ENCODE results near the gene LEMD2. TPM values are rescaled to one million over a fixed set of nuclear protein-coding genes. Genes with fewer than 3 reads are reported as not detected.
"Not testable (repeated sequence)": the region's sequence is repeated elsewhere in the genome, so short reads cannot be mapped to it uniquely, and the experiment has no call there.

LEMD2 gene
- total RNA-seq (2014; rRNA removed; shearing (Covaris generic)): 74.6 and 79.6 TPM in 2 replicates

DNA sequence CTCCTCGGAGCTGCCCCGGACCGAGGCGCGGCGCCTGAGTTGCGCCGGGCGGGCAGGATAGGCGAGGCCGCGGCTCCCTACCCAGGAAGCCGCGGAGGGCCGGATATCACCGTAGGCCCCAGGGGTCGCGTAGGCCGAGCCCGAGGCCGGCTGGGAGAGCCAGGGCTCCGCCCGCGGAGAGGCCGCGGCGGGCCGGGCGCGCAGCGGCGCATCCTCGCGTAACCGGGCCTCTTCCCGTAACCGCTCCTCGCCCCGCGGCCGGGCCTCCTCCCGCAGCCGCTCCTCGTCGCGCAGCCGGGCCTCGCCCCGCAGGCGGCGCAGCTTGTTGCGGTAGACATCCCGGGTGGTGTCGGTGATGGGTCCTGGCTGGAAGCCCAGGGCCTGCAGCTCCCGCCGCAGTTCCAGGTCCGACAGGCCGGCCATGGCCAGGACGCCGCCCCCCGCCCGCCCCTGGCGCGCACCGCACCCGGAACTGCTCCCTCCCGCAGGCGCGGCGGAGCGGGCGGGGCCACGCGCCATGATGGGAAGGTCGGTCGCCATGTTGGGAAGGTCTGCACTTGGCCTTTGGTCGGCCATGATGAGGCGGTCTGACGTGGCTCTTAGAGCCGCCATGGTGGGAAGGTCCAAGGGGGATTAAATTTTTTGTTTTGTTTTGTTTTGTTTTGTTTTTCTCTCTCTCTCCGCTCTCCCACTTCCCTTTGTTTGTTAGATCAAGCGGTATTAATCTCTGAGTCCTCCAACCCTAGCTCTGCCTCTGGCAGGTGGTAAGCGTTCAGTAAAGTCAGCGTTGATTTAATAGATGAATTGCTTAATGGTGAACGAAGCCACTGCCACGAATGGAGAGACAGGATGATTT, at the start of gene LEMD2:
Gene LEMD2 (minus strand): TSS at position 437 of the 856 bp plus-strand sequence. CDS start 14 bp downstream, at position 423.
- Histone ChIP-seq H3K36me3 (replicated peaks; ENCODE audit: control insufficient read depth, insufficient read depth, low read length) (peaks cover 6% of the 10 kb centered on the region), H3K4me3 (ENCODE audit: insufficient read depth, low read depth, low read length) (peak within 1 kb of the TSS; percentile 75), H3K27me3 (ENCODE audit: control insufficient read depth, insufficient read depth, low read length) (no peaks in the 10 kb centered on the region)
- peak; percentile 97 for DNase-seq

DNA sequence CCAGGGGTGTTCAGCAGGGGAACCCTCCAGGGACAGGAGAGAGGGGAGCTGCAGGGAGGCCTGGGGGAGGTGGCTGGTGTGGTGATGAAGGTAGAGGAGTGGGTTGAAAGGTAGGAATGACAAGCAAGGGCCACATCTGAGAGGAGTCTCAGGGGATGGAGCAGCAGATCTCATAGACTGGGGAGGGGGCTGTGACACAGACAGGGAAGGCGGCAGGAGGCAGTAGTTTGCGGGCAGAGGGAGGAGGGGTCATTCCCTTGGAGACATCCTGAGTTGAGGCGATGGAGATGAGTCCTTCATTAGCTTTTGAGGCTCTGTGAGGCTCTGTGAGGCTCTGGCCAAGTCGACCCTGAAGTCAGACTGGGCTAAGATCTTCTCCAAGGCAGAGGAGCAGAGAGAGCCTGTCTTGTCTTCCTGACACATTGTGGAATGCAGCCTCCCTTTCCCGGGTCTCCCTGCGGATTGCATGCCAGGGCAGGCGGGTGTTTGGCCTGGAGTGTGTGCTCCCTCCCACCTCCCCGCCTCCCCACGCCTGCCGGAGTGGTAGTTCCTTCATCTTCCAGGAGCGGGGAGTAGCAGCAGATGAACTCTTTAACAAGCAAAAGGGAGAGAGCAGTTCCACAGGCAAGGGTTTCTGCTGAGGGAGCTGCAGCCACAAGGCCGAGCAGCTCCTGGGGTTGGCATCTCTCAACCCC, 49.2 kb upstream of the LEMD2 start:
- no peaks in the 10 kb centered on the region for H3K36me3 ChIP-seq (replicated peaks; ENCODE audit: control insufficient read depth, insufficient read depth, low read length)
- DNase-seq: peak; percentile 77
- H3K27me3 ChIP-seq (ENCODE audit: control insufficient read depth, insufficient read depth, low read length): no peaks in the 10 kb centered on the region
- no peak overlapping the region for H3K4me3 ChIP-seq (ENCODE audit: insufficient read depth, low read depth, low read length)

DNA sequence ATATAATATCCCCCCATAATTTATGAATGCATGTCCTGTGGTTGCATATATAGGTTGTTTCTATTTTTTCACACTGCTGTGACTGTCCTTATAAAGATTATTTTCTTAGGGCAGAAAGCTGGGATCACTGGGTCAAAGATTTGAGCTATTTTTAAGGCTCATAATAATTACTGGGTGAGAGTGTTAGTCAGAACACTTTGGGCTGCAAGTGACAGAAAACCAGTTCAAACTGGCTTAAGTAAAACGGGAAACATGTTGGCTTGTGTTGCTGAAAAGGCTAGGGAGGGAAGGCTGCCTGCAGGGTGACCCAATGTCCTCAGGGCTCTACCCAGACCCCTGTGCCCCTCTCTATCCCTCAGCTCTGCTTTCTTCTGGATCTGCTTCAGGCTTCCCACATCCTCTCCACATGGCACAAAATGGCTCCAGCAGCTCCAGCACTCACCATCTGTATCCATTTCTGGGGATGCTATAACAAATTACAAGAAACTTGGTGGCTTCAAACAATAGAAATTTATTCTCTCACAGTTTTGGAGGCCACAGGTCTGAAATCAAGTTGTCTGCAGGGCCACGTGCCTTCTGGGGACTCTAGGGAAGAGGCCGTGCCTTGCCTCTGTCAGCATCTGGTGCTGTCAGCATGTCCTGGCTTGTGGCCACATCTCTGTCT, 48.0 kb upstream of the LEMD2 start:
- no peak for DNase-seq
- H3K36me3 ChIP-seq (replicated peaks; ENCODE audit: control insufficient read depth, insufficient read depth, low read length): no peaks in the 10 kb centered on the region
- H3K4me3 ChIP-seq (ENCODE audit: insufficient read depth, low read depth, low read length): no peak overlapping the region
- no peaks in the 10 kb centered on the region for H3K27me3 ChIP-seq (ENCODE audit: control insufficient read depth, insufficient read depth, low read length)

- H3K27me3 ChIP-seq (ENCODE audit: control insufficient read depth, insufficient read depth, low read length): no peaks in the 10 kb centered on the region
- peak; percentile 48 for DNase-seq
- no peak overlapping the region for H3K4me3 ChIP-seq (ENCODE audit: insufficient read depth, low read depth, low read length)
- no peaks in the 10 kb centered on the region for H3K36me3 ChIP-seq (replicated peaks; ENCODE audit: control insufficient read depth, insufficient read depth, low read length)
Observed at GRCh38 chr6:33834401-33835392, 45.8 kb upstream of the LEMD2 start.

GRCh38 chr6:33833599-33833998, 44.7 kb upstream of the LEMD2 start:
- DNase-seq: no peak
- H3K27me3 ChIP-seq (ENCODE audit: control insufficient read depth, insufficient read depth, low read length): peaks cover 1% of the 10 kb centered on the region; the same call in 1 of the 2 replicates
- no peak overlapping the region for H3K4me3 ChIP-seq (ENCODE audit: insufficient read depth, low read depth, low read length)
- H3K36me3 ChIP-seq (replicated peaks; ENCODE audit: control insufficient read depth, insufficient read depth, low read length): no peaks in the 10 kb centered on the region

DNA sequence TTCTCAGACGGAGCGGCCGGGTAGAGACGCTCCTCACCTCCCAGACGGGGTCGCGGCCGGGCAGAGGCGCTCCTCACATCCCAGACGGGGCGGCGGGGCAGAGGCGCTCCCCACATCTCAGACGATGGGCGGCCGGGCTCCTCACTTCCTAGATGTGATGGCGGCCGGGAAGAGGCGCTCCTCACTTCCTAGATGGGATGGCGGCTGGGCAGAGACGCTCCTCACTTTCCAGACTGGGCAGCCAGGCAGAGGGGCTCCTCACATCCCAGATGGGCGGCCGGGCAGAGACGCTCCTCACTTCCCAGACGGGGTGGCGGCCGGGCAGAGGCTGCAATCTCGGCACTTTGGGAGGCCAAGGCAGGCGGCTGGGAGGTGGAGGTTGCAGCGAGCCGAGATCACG, 43.9 kb upstream of the LEMD2 start:
- H3K36me3 ChIP-seq (replicated peaks; ENCODE audit: control insufficient read depth, insufficient read depth, low read length); DNase-seq; H3K27me3 ChIP-seq (ENCODE audit: control insufficient read depth, insufficient read depth, low read length); H3K4me3 ChIP-seq (ENCODE audit: insufficient read depth, low read depth, low read length): not testable (repeated sequence)

DNA sequence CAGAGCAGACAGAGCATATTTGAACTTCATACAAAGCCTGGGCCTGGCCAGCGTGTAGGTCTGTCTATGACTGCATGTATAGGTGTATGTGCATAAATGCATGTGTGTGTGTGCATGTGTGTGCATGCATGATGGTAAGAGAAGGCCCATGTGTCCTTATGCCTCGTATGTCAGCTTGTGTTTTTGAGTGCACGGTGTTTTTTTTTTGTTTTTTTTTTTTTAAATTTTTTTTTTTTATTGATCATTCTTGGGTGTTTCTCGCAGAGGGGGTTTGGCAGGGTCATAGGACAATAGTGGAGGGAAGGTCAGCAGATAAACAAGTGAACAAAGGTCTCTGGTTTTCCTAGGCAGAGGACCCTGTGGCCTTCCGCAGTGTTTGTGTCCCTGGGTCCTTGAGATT, 42.8 kb upstream of the LEMD2 start:
- H3K27me3 ChIP-seq (ENCODE audit: control insufficient read depth, insufficient read depth, low read length); DNase-seq; H3K4me3 ChIP-seq (ENCODE audit: insufficient read depth, low read depth, low read length); H3K36me3 ChIP-seq (replicated peaks; ENCODE audit: control insufficient read depth, insufficient read depth, low read length): not testable (repeated sequence)

DNA sequence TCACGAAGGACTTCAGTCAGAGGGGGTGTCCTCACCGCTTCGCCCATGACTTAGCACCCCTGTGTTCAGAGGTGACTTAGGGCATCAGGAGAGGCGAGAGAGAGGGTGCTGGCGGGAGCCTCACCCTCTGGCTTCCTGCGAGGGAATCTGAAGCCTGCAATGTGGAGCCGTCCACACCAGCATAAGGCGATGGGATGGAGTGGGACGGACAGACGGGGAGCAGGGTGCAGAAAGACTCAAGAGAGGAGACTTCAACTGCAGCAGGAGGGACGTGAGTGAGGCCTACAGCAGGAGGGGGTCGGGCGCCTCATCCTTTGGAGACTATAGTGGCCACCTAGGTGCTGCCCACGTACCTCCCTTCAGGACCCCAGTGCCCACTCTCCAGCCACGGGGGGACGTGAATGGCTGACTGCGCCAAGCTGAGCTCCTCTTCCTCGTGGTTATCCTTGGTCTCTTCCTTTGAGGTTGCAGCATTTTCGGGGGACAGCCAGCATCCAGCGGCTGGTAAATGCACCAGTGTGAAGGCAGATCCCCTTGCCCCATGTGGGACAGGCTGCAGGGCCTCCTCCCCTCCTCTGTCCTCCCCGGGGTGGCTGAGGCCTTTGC, 41.8 kb upstream of the LEMD2 start:
- H3K27me3 ChIP-seq (ENCODE audit: control insufficient read depth, insufficient read depth, low read length): peaks cover 1% of the 10 kb centered on the region; the same call in 1 of the 2 replicates
- no peaks in the 10 kb centered on the region for H3K36me3 ChIP-seq (replicated peaks; ENCODE audit: control insufficient read depth, insufficient read depth, low read length)
- no peak for DNase-seq
- no peak overlapping the region for H3K4me3 ChIP-seq (ENCODE audit: insufficient read depth, low read depth, low read length)

GRCh38 chr6:33828764-33829731, 40.1 kb upstream of the LEMD2 start:
- Histone ChIP-seq H3K4me3 (ENCODE audit: insufficient read depth, low read depth, low read length) (no peak overlapping the region), H3K36me3 (replicated peaks; ENCODE audit: control insufficient read depth, insufficient read depth, low read length) (no peaks in the 10 kb centered on the region), H3K27me3 (ENCODE audit: control insufficient read depth, insufficient read depth, low read length) (peaks cover 1% of the 10 kb centered on the region; the same call in 1 of the 2 replicates)
- no peak for DNase-seq

GRCh38 chr6:33828452-33828763, 39.5 kb upstream of the LEMD2 start:
- DNase-seq: no peak
- H3K4me3 ChIP-seq (ENCODE audit: insufficient read depth, low read depth, low read length): no peak overlapping the region
- H3K36me3 ChIP-seq (replicated peaks; ENCODE audit: control insufficient read depth, insufficient read depth, low read length): no peaks in the 10 kb centered on the region
- H3K27me3 ChIP-seq (ENCODE audit: control insufficient read depth, insufficient read depth, low read length): peaks cover 1% of the 10 kb centered on the region; the same call in 1 of the 2 replicates

DNA sequence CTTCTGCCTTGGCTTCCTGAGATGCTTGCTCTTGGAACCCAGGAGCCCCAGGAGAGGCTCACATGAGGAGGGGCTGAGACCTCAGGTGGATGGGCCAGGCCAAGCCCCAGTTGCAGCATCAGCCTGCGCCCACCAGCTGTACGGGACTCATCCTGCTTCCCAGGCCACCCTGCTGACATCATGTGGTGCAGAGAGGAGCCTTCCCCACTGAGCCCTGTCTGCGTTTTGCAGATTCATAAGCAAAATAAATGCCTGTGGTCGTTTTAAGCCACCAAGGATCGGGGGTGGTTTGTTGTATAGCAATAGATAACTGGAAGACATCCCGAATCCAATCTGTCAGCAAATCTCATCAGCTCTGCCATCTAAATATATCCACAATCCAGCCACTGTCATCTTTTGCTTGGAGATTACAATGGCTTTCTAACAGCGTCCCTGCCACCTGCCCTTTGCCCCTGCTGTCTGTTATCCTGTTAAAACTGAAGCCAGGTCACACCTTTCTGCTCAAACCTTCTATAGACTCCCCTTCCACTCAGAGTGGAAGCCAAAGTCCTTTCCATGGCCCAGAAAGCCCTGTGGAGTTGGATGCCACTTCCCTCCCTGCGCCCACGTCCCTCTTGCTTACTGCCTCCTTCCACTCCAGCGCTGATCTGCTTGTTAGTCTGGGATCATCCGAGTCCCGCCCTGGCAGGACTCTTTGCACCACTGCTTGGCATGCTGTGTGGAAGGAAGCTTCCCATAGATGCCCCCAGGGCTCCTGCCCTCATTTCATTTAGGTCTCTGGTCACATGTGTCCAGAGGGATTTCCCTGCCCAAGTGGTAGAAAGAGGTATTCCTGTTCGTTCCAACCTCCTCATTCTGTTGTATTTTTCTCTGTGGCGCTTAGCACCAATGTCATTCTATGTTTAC, 38.9 kb upstream of the LEMD2 start:
- Histone ChIP-seq H3K36me3 (replicated peaks; ENCODE audit: control insufficient read depth, insufficient read depth, low read length) (no peaks in the 10 kb centered on the region), H3K27me3 (ENCODE audit: control insufficient read depth, insufficient read depth, low read length) (peaks cover 1% of the 10 kb centered on the region; the same call in 1 of the 2 replicates), H3K4me3 (ENCODE audit: insufficient read depth, low read depth, low read length) (no peak overlapping the region)
- DNase-seq: no peak

DNA sequence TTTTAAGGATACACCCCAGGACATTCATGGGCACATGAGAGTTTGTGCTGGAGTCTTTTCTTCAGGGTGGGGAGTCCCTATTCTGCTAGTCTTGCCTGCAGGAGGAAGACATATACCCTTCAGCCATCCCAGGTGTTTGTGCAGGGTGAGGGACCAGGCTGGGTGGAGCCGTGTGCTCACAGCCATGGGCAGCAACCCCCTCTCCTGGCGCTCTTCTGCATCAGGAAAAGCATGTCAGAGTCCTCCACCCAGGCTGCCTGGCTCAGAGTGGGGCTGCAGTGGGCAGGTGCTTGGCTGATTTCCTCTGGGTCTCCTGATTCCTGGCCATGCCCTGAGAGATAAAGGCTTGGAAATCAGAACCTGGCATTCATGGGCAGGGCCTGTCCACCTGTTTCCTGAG, 37.6 kb upstream of the LEMD2 start:
- peaks cover 1% of the 10 kb centered on the region; the same call in 1 of the 2 replicates for H3K27me3 ChIP-seq (ENCODE audit: control insufficient read depth, insufficient read depth, low read length)
- H3K36me3 ChIP-seq (replicated peaks; ENCODE audit: control insufficient read depth, insufficient read depth, low read length): no peaks in the 10 kb centered on the region
- no peak overlapping the region for H3K4me3 ChIP-seq (ENCODE audit: insufficient read depth, low read depth, low read length)
- DNase-seq: no peak

Measured in H7 (cell line).